HUES48 (cell line): ENCODE results near the gene PALB2.

Experiments used
- H3K27ac ChIP-seq: one replicate; pipeline ENCODE4 v1.7.0; 2013; ENCODE audit warnings: low read depth, low read length, inconsistent platforms
- H3K27me3 ChIP-seq: 2 replicates; pipeline ENCODE4 v1.6.1; 2013; ENCODE audit warnings: mild to moderate bottlenecking, low read length; ENCODE audit not compliant: control insufficient read depth, insufficient read depth
- H3K36me3 ChIP-seq: 2 replicates; pipeline ENCODE4 v1.6.1; 2013; ENCODE audit warnings: low read length; ENCODE audit not compliant: control insufficient read depth, insufficient read depth
- H3K4me1 ChIP-seq: 2 replicates; pipeline ENCODE4 v1.6.1; 2013; ENCODE audit warnings: mild to moderate bottlenecking, low read length; ENCODE audit not compliant: control insufficient read depth, insufficient read depth
- H3K4me3 ChIP-seq: 2 replicates; pipeline ENCODE4 v1.5.1; 2013; ENCODE audit warnings: mild to moderate bottlenecking, low read depth, low read length
- H3K9ac ChIP-seq: 2 replicates; pipeline ENCODE4 v1.6.1; 2013; ENCODE audit warnings: mild to moderate bottlenecking, low read depth, low read length, moderate library complexity
- H3K9me3 ChIP-seq: 2 replicates; pipeline ENCODE4 v1.6.1; 2013; ENCODE audit warnings: low read length; ENCODE audit not compliant: control insufficient read depth, insufficient read depth

PALB2 gene

DNA sequence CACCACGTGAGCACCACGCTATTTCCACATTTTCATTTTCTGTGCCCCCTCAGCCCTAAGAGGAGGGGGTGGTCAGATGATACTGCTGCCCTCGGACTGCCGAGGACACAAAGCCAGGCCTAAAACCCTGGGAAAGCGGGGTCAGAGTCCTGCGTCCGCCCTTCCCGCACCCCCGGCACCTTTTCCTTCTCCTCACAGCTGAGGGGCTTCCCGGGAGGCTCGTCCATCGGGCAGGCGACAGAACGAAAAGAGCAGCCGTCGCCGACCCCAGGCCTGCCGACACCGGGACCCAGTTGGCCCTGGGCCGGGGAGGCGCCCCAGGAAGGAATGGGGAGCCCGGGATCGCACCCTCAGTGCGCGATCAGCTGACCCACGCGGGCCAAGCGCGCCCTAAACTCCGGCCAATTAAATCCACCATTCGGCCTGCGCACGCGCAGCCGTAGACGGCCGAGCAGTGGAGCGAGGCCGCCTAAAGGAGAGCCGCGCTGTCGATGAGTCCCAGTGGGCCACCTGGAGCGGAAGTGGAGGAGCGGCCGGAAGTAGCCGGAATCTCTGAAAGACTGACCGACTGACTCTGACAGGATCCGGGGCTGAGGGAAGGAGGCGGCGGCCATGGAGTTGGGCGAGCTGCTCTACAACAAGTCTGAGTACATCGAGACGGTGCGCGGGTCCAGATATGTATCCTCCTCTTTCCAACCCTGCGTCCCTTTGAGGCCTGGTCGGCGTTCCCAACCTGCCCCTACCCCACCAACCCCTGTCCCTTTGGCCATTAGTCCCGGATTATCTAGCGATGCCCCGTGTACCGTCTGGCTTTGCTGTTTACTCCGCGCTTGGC lies at the start of gene PALB2, which contains the start of gene DCTN5:
Gene PALB2 (minus strand): TSS at position 380 of the 835 bp plus-strand sequence. CDS start 153 bp downstream, at position 227.
Gene DCTN5 (plus strand): TSS at position 536 of the 835 bp plus-strand sequence. CDS start 77 bp downstream, at position 613.
- H3K4me1 ChIP-seq, result peaks cover 6% of the 10 kb centered on the region; the same call in 1 of the 2 replicates
- H3K27me3 ChIP-seq, result no peaks in the 10 kb centered on the region
- H3K4me3 ChIP-seq, result peak within 1 kb of the TSS; percentile 96
- peaks cover 57% of the 10 kb centered on the region for H3K36me3 ChIP-seq
- H3K27ac ChIP-seq, result peak within 1 kb of the TSS; percentile 92
- peak within 1 kb of the TSS; percentile 94 for H3K9ac ChIP-seq
- H3K9me3 ChIP-seq, result no peaks in the 10 kb centered on the region

DNA sequence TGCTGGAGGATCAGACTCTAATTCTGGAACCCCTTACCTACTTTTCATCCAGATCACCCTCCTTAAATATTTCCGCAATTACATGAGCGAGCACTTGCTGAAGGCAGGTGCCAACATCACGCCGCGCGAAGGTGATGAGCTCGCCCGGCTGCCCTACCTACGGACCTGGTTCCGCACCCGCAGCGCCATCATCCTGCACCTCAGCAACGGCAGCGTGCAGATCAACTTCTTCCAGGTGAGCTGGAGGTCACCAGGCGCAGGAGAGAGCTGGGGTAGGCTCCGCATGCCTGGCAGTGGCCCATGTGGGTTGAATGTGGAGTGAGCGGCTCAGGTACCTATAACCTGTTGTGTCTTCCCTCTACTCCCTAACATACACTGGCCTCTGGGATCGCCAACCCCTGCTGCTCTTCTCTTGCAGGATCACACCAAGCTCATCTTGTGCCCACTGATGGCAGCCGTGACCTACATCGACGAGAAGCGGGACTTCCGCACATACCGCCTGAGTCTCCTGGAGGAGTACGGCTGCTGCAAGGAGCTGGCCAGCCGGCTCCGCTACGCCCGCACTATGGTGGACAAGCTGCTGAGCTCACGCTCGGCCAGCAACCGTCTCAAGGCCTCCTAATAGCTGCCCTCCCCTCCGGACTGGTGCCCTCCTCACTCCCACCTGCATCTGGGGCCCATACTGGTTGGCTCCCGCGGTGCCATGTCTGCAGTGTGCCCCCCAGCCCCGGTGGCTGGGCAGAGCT lies 48.5 kb upstream of the PALB2 start:
- no peak overlapping the region for H3K9ac ChIP-seq
- H3K36me3 ChIP-seq, result peaks cover 76% of the 10 kb centered on the region
- H3K27ac ChIP-seq, result no peak overlapping the region
- H3K4me3 ChIP-seq, result no peak overlapping the region
- H3K4me1 ChIP-seq, result no peaks in the 10 kb centered on the region
- no peaks in the 10 kb centered on the region for H3K27me3 ChIP-seq
- H3K9me3 ChIP-seq, result no peaks in the 10 kb centered on the region

DNA sequence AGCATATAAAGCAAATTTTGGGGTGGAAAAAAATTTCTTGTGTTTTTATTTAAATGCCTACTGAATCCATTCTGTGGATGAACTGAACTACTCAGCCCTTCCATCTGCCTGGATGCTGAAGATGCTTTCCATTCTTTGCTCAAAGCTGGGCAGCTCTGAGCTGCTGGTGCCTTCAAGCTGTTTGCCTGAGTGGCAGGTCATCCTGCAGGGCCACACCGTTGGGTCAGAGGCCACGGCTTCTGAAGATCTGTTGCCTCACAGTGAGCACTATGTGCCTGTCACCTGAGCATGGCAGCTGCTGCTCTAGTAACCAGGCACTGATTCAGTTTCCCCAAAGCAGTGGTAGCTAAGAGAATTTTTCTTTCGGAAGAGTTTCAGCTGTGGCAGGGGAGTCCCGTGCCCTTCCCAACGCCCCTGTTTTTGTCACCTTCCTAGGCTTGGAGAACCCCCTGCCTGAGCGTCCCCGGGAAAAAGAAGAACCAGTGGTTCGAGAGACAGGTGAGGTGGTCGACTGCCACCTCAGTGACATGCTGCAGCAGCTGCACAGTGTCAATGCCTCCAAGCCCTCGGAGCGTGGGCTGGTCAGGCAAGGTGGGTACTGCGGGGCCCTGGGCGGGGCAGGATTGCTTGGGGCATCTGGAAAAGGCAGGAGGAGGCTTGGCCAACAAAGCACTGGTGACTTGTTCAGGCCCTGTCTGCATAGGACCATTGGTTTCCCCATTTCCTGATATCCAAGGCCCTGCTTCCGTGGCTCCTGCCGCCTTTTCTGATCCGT lies 46.1 kb upstream of the PALB2 start:
- Histone ChIP-seq H3K9ac (no peak overlapping the region), H3K36me3 (peaks cover 97% of the 10 kb centered on the region), H3K27me3 (no peaks in the 10 kb centered on the region), H3K9me3 (no peaks in the 10 kb centered on the region), H3K4me1 (no peaks in the 10 kb centered on the region), H3K4me3 (no peak overlapping the region), H3K27ac (no peak overlapping the region)

DNA sequence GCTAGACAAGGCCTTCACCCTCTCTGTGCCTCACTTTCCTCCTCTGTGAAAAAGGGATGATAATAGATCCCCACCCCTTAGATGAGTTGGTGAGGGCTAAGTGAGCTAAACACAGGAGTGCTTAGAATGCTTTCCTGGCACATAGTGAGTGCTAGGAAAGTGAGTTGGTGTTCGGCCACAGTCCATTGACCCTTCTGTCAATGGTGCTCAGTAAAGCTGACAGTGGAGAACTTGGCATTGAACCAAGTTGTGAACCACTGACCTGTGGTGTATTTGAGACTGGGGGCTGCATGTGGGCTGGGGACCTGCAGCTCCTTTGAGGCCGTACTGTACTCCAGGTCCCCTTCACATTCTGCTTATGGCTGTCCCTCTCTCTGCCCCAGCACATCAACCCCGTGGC lies 42.4 kb upstream of the PALB2 start:
- Histone ChIP-seq H3K9ac (no peak overlapping the region), H3K9me3 (no peaks in the 10 kb centered on the region), H3K4me1 (peaks cover 8% of the 10 kb centered on the region), H3K27me3 (no peaks in the 10 kb centered on the region), H3K4me3 (no peak overlapping the region), H3K27ac (no peak overlapping the region), H3K36me3 (peaks cover 83% of the 10 kb centered on the region)

DNA sequence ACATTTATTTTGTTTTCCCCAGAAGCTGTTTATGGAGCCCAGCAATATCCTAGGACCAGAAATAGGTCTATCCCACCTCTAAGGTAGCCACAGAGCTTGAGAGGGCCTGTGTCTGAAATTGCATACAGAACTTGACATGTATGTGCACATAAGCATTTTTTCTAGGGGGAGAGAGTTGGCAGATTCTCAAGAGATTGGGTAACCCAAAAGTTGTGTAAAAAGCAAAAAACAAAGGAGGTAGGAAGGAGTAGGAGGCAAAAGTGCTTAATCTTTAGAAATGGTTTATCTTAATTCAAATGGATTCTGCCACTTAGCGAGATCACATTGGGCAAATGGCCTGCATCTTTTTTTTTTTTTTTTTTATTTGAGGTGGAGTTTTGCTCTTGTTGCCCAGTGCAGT lies 41.1 kb upstream of the PALB2 start:
- H3K4me3 ChIP-seq, result no peak overlapping the region
- no peaks in the 10 kb centered on the region for H3K27me3 ChIP-seq
- H3K27ac ChIP-seq, result no peak overlapping the region
- peaks cover 8% of the 10 kb centered on the region for H3K4me1 ChIP-seq
- peaks cover 70% of the 10 kb centered on the region for H3K36me3 ChIP-seq
- no peaks in the 10 kb centered on the region for H3K9me3 ChIP-seq
- no peak overlapping the region for H3K9ac ChIP-seq

DNA sequence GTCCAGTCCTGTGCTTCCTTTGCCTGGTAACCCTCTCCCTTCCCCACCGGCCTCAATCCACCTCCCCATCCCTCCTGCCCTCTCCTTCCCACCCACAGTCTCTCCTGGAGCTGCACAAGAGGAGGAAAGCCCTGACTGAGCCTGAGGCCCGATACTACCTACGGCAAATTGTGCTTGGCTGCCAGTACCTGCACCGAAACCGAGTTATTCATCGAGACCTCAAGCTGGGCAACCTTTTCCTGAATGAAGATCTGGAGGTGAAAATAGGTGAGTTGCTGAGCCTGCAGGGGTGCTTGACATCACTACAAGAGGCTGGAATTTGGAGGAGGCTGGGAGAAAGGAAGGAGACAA lies 38.9 kb upstream of the PALB2 start:
- H3K36me3 ChIP-seq, result peaks cover 48% of the 10 kb centered on the region

DNA sequence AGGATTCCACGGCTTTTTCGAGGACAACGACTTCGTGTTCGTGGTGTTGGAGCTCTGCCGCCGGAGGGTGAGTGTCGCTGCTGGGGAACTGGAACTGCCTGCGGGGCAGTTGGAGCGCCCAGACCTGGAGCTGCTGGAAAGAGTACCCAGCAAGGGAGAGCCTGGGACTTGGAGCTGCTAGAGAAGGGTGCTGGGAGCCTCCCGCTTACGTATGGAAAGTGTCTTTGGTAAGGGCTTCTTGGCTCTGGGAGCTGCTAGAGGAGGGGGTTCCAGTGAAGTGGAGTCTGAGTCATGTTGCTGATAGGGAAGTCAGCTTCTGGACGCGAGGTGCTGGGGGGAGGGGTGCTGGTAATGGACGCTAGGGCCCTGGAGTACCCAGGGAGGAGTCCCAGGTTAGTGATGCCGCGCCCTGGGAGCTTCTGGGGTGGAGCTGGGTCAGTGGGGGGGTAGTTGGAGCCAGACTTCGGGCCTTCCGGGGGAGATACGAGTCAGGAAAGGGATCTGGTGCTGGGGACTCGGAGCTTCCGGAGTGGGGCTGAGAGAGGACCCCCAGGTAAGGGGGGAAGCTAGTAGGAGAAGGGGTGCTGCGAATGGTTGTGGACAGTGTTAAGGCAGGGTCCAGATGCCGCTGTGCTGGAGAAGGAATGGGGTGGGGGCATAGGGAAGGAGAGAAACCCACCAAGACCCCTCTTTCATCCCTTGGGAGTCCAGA lies 38.3 kb upstream of the PALB2 start:
- Histone ChIP-seq H3K9me3 (no peaks in the 10 kb centered on the region), H3K4me3 (peak overlapping the region; percentile 97), H3K9ac (peak overlapping the region; percentile 90), H3K4me1 (peaks cover 8% of the 10 kb centered on the region), H3K27me3 (no peaks in the 10 kb centered on the region), H3K27ac (peak overlapping the region; percentile 88), H3K36me3 (peaks cover 45% of the 10 kb centered on the region)

More for the DNA sequence above, 38.9 kb upstream of the PALB2 start:
- H3K9me3 ChIP-seq, result no peaks in the 10 kb centered on the region
- no peak overlapping the region for H3K27ac ChIP-seq
- H3K27me3 ChIP-seq, result no peaks in the 10 kb centered on the region
- peaks cover 8% of the 10 kb centered on the region for H3K4me1 ChIP-seq
- H3K4me3 ChIP-seq, result peak overlapping the region; percentile 97
- peak overlapping the region; percentile 90; the same call in 1 of the 2 replicates for H3K9ac ChIP-seq

DNA sequence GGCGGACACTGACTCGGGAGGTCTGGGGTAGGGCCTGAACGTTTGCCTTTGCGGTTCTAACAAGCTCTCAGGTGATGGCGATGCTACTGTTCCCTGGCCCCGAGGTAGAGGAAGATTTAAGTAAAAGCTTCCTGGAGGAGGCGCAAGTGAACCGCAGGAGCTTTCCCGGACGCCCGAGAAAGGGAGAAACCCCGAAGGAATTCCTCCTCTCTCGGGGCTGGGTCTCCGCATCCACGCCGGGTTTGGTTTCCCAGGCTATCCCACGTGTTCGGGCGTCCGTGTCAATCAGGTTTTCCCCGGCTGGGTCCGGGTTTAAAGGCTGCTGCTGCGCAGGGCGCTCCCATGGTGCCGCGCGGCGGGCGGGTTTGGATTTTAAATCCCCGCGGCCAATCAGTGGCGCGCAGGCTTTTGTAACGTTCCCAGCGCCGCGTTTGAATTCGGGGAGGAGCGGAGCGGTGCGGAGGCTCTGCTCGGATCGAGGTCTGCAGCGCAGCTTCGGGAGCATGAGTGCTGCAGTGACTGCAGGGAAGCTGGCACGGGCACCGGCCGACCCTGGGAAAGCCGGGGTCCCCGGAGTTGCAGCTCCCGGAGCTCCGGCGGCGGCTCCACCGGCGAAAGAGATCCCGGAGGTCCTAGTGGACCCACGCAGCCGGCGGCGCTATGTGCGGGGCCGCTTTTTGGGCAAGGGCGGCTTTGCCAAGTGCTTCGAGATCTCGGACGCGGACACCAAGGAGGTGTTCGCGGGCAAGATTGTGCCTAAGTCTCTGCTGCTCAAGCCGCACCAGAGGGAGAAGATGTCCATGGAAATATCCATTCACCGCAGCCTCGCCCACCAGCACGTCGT lies 37.5 kb upstream of the PALB2 start, which contains the start of gene PLK1:
Gene PLK1 (plus strand): TSS at position 460 of the 844 bp plus-strand sequence. CDS start 44 bp downstream, at position 504.
- peak within 1 kb of the TSS; percentile 88 for H3K27ac ChIP-seq
- H3K9me3 ChIP-seq, result no peaks in the 10 kb centered on the region
- H3K9ac ChIP-seq, result peak within 1 kb of the TSS; percentile 90
- no peaks in the 10 kb centered on the region for H3K27me3 ChIP-seq
- peaks cover 8% of the 10 kb centered on the region for H3K4me1 ChIP-seq
- H3K36me3 ChIP-seq, result peaks cover 45% of the 10 kb centered on the region
- peak within 1 kb of the TSS; percentile 97 for H3K4me3 ChIP-seq

DNA sequence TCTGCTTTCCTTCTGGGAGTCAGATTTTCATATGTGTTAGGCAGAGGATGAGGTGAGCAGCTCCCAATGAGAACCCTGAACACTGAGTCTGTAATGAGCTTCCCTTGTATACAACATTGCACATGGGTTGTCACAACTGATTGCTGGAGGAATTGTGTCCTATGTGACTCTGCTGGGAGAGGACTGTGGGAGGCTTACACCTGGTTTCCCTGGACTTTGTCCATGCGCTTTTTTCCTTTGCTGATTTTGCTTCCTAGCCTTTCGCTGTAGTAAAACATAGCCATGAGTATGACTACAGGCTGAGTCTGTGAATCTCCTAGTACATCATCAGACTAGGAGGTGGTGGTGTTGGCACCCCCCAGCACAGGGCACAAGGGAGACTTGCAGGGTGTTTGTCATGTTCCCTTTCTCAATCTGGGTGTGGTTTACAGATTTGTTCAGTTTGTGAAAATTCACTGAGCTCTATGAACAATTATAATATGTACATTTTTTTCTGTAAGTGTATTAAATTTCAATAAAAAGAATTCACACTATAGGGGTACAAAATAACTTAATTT lies 35.9 kb upstream of the PALB2 start:
- Histone ChIP-seq H3K36me3 (peaks cover 35% of the 10 kb centered on the region), H3K27me3 (no peaks in the 10 kb centered on the region), H3K9ac (no peak overlapping the region), H3K9me3 (no peaks in the 10 kb centered on the region), H3K27ac (no peak overlapping the region), H3K4me1 (peaks cover 8% of the 10 kb centered on the region), H3K4me3 (no peak overlapping the region)
